Endothelial cell (in vitro differentiated cells): ENCODE data around the gene LCA5L. TPM values are rescaled to one million over a fixed set of nuclear protein-coding genes. Genes with fewer than 3 reads are reported as not detected.

Experiments
- DNase-seq: peaks from one replicate; pipeline ENCODE4 v3.0.0; 2021; ENCODE audit warnings: low spot score
- H3K27ac Mint-ChIP-seq: one replicate; pipeline ENCODE4 v1.8.0; 2021; ENCODE audit warnings: mixed read lengths, inconsistent platforms; ENCODE audit not compliant: unreplicated experiment
- H3K27me3 Mint-ChIP-seq: one replicate; pipeline ENCODE4 v1.8.0; 2021; ENCODE audit warnings: mild to moderate bottlenecking, moderate library complexity, mixed read lengths, inconsistent platforms; ENCODE audit not compliant: unreplicated experiment
- H3K36me3 Mint-ChIP-seq: one replicate; pipeline ENCODE4 v1.8.0; 2021; ENCODE audit warnings: mild to moderate bottlenecking, low read depth, mixed read lengths, inconsistent platforms; ENCODE audit not compliant: unreplicated experiment
- H3K4me1 Mint-ChIP-seq: one replicate; pipeline ENCODE4 v1.8.0; 2021; ENCODE audit warnings: mild to moderate bottlenecking, mixed read lengths, inconsistent platforms; ENCODE audit not compliant: unreplicated experiment
- H3K4me3 Mint-ChIP-seq: one replicate; pipeline ENCODE4 v1.8.0; 2021; ENCODE audit warnings: mild to moderate bottlenecking, mixed read lengths, inconsistent platforms; ENCODE audit not compliant: unreplicated experiment
- H3K9me3 Mint-ChIP-seq: one replicate; pipeline ENCODE4 v1.8.0; 2021; ENCODE audit warnings: mixed read lengths, inconsistent platforms; ENCODE audit not compliant: unreplicated experiment
- CTCF ChIP-seq: fragments of 200-600 bp; sonication (generic); IDR thresholded peaks from one replicate; pipeline ENCODE4 v1.5.0; 2021; ENCODE audit warnings: antibody characterized with exemption; ENCODE audit not compliant: unreplicated experiment
- microRNA-seq: library from miRNA; unstranded; fragments of <30 nt; microRNA quantifications from one replicate; pipeline ENCODE4, GENCODE V29; 2020; ENCODE audit not compliant: unreplicated experiment
- total RNA-seq: library from RNA; stranded (reverse); fragmentation: NEBNext Ultra II Directional; extraction: Animal tissue kit (Norgen Biotek cat#: 25700); gene quantifications from one replicate; pipeline ENCODE4 v1.2.1, GENCODE V29; 2021; ENCODE audit not compliant: unreplicated experiment

The LCA5L gene
- total RNA-seq, 1 donor from 2014 or later, result 0.59 TPM

DNA sequence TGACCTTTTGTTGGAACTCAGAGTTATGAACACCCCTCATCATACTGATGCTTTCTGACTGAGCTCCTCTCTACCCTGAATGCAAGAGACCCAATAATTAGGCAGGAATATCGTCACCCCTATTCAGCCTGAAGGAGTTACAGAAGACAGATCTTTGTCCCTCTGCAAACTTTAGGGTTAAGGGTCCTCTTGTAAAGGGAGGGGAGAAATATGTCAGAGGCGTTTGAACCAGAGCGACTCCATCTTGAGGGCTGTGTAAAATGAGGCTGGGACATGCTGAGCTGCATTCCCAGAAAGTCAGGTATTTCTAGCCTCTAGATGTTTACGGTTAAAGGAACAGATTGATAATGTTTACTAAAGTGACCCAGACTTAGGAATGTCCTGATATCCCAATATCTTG, 86.2 kb downstream of the LCA5L start:
- no peak overlapping the region for H3K4me3 Mint-ChIP-seq
- no peak for DNase-seq
- no peak overlapping the region for H3K27ac Mint-ChIP-seq
- no peaks in the 10 kb centered on the region for H3K36me3 Mint-ChIP-seq
- H3K27me3 Mint-ChIP-seq, result no peaks in the 10 kb centered on the region
- no peaks in the 10 kb centered on the region for H3K9me3 Mint-ChIP-seq
- no peak for TF ChIP-seq CTCF
- H3K4me1 Mint-ChIP-seq, result no peaks in the 10 kb centered on the region

Small RNA genes within 50 kb of the gene (microRNA-seq; reads per million reads assigned to microRNA genes)
- not detected for gene MIR6508

Other genes with a start within 250 kb of the LCA5L start
- 43.8 TPM for gene BRWD1, start 132.1 kb downstream of the LCA5L start, total RNA-seq
- 409 TPM for gene HMGN1, start 96.7 kb downstream of the LCA5L start, total RNA-seq
- 3.4 TPM for gene SH3BGR, start 6.2 kb upstream of the LCA5L start, total RNA-seq
- gene B3GALT5, start 167.2 kb upstream of the LCA5L start, total RNA-seq, result 7.3 TPM